HCT116 (cell line): ENCODE measurements around the gene PNPLA2. TPM values are rescaled to one million over a fixed set of nuclear protein-coding genes. Genes with fewer than 3 reads are reported as not detected.

Experiments
- ATAC-seq: fragments of 200-7000 bp; cut with Tn5 transposase; 2 replicates; pipeline ENCODE4 v1.9.1; 2020; ENCODE audit warnings: mild to moderate bottlenecking, moderate library complexity
- BruUV-seq: library from RNA; stranded (reverse); fragments of 400-500 nt; replicated peaks from 2 replicates; lab custom pipeline; 2021; lab: Mats Ljungman, UMichigan
- CTCF ChIA-PET: fragments of 300-600 bp; sonication (Branson Sonifier 250); formaldehyde crosslinking; loops from one replicate; lab custom pipeline; 2021; ENCODE audit warnings: antibody characterized with exemption; lab: Charles Lee
- POLR2A ChIA-PET: fragments of 300-600, 350-600 bp; sonication (Branson Sonifier 250); formaldehyde crosslinking; loops from one replicate; lab custom pipeline; 2021; ENCODE audit warnings: antibody characterized with exemption; lab: Charles Lee
- RAD21 ChIA-PET, 2 experiments: fragments of 300-600 bp; sonication (Branson Sonifier 250); formaldehyde crosslinking; loops; one replicate each; lab custom pipeline; 2023; ENCODE audit warnings: low total read pairs in 2 of 2; ENCODE audit not compliant: uncharacterized antibody in 2 of 2, unreplicated experiment in 2 of 2, low non-redundant PET in 1 of 2; lab: Charles Lee
- DNase-seq: peaks from one replicate; pipeline ENCODE4 v3.0.0-alpha.2; 2010; ENCODE audit warnings: low read depth, low spot score
- H2AFZ ChIP-seq: fragments of 200-600 bp; shearing (Covaris generic), sonication (generic); 2 replicates; pipeline ENCODE4 v1.6.1; 2017; ENCODE audit warnings: low read depth, mixed run types, mixed read lengths, antibody characterized with exemption, low read length; ENCODE audit not compliant: poor library complexity, severe bottlenecking
- H3K27ac ChIP-seq: 2 replicates; pipeline ENCODE4 v1.5.1; 2012; ENCODE audit warnings: low read depth, low read length
- H3K27me3 ChIP-seq: fragments of 200-600 bp; sonication (generic); 2 replicates; pipeline ENCODE4 v1.6.1; 2016; ENCODE audit warnings: mixed run types, low read length, mixed read lengths; ENCODE audit not compliant: insufficient read depth
- H3K36me3 ChIP-seq, 2 experiments: fragments of 200-500 bp in 1 of 2; fragments of 200-600 bp in 1 of 2; sonication (Bioruptor generic) in 1 of 2; sonication (generic) in 1 of 2; 2 replicates each; pipeline versions ENCODE4 v1.5.1 to v1.6.1; 2014 to 2016; ENCODE audit warnings: low read length in 2 of 2, inconsistent platforms in 1 of 2, mixed read lengths in 1 of 2, mixed run types in 1 of 2; ENCODE audit not compliant: insufficient read depth in 2 of 2, control insufficient read depth in 1 of 2
- H3K4me1 ChIP-seq, 2 experiments: fragments of 200-600 bp in 1 of 2; sonication (generic) in 1 of 2; 2 replicates each; pipeline versions ENCODE4 v1.5.1 to v1.6.1; 2012 to 2017; ENCODE audit warnings: low read length in 2 of 2, inconsistent platforms in 1 of 2, mild to moderate bottlenecking in 1 of 2, mixed read lengths in 1 of 2, mixed run types in 1 of 2, moderate library complexity in 1 of 2; ENCODE audit not compliant: insufficient read depth in 2 of 2, control insufficient read depth in 1 of 2
- H3K4me2 ChIP-seq: fragments of 200-600 bp; sonication (generic); 2 replicates; pipeline ENCODE4 v1.6.1; 2017; ENCODE audit warnings: mixed run types, low read length, mixed read lengths
- H3K4me3 ChIP-seq, 2 experiments: fragments of 200-600 bp in 1 of 2; sonication (generic) in 1 of 2; replicated peaks in 1 of 2; 2 replicates each; pipeline ENCODE4 v1.5.1; 2011 to 2016; ENCODE audit warnings: low read length in 2 of 2, control low read depth in 1 of 2, low read depth in 1 of 2, mild to moderate bottlenecking in 1 of 2, mixed read lengths in 1 of 2, mixed run types in 1 of 2
- H3K79me2 ChIP-seq: fragments of 200-600 bp; sonication (generic); 2 replicates; pipeline ENCODE4 v1.6.1; 2017; ENCODE audit warnings: mild to moderate bottlenecking, mixed run types, low read length, moderate library complexity, mixed read lengths; ENCODE audit not compliant: insufficient read depth
- H3K9ac ChIP-seq: fragments of 200-600 bp; sonication (generic); 2 replicates; pipeline ENCODE4 v1.6.1; 2016; ENCODE audit warnings: low read length, mixed read lengths
- H3K9me2 ChIP-seq: fragments of 200-600 bp; sonication (generic), shearing (Covaris generic); 2 replicates; pipeline ENCODE4 v1.6.1; 2017; ENCODE audit warnings: mixed run types, mild to moderate bottlenecking, moderate library complexity; ENCODE audit not compliant: insufficient read depth
- H3K9me3 ChIP-seq, 2 experiments: fragments of 200-500 bp in 1 of 2; fragments of 200-600 bp in 1 of 2; sonication (Bioruptor generic) in 1 of 2; sonication (generic) in 1 of 2; 2 replicates each; pipeline ENCODE4 v1.6.1; 2014 to 2017; ENCODE audit warnings: low read length in 2 of 2, mixed read lengths in 2 of 2, inconsistent platforms in 1 of 2, low read depth in 1 of 2, mild to moderate bottlenecking in 1 of 2, mixed run types in 1 of 2, moderate library complexity in 1 of 2; ENCODE audit not compliant: control insufficient read depth in 1 of 2, insufficient read depth in 1 of 2
- H4K20me1 ChIP-seq: fragments of 200-600 bp; sonication (generic), shearing (Covaris generic); 2 replicates; pipeline ENCODE4 v1.6.1; 2017; ENCODE audit warnings: mixed run types, mild to moderate bottlenecking, moderate library complexity; ENCODE audit not compliant: insufficient read depth
- CBX3 ChIP-seq: IDR thresholded peaks from 2 replicates; pipeline ENCODE4 v1.6.1; 2012; ENCODE audit warnings: low read depth
- SRF ChIP-seq: IDR thresholded peaks from 2 replicates; pipeline ENCODE4 v1.6.1; 2012; ENCODE audit warnings: low read depth
- ZFX ChIP-seq: fragments of 450-650 bp; IDR thresholded peaks from 2 replicates; pipeline ENCODE4 v1.6.1; 2017
- intact Hi-C: fragments of 100-400 bp; cut with micrococcal nuclease; formaldehyde crosslinking; loops from 2 replicates; pipeline ENCODE4 v1.10.0; 2022
- total RNA-seq: library from RNA; stranded (reverse); gene quantifications from one replicate; pipeline ENCODE4 v1.2.1, GENCODE V29; 2021; ENCODE audit not compliant: unreplicated experiment
- TF ChIP-seq, protein P1 (sequence below), 3 experiments: fragments of 200-600 bp in 1 of 3; sonication (generic) in 1 of 3; IDR thresholded peaks in 2 of 3; conservative IDR thresholded peaks in 1 of 3; 2 replicates each; pipeline ENCODE4 v1.5.1; 2012 to 2017; ENCODE audit warnings: low read depth in 2 of 3, low read length in 2 of 3, antibody characterized with exemption in 1 of 3, borderline replicate concordance in 1 of 3, control low read depth in 1 of 3, mild to moderate bottlenecking in 1 of 3, mixed read lengths in 1 of 3, mixed run types in 1 of 3, moderate library complexity in 1 of 3; ENCODE audit not compliant: insufficient read depth in 1 of 3
- TF ChIP-seq, protein P2 (sequence below): IDR thresholded peaks from 2 replicates; pipeline ENCODE4 v1.6.1; 2012
- TF ChIP-seq, protein P3 (sequence below): IDR thresholded peaks from 2 replicates; pipeline ENCODE4 v1.6.1; 2011; ENCODE audit warnings: mild to moderate bottlenecking, low read length, moderate library complexity; ENCODE audit not compliant: insufficient replicate concordance; ENCODE audit errors: extremely low read depth

The PNPLA2 gene
- total RNA-seq, 1 experiment from 2014 or later, result 124 TPM

DNA sequence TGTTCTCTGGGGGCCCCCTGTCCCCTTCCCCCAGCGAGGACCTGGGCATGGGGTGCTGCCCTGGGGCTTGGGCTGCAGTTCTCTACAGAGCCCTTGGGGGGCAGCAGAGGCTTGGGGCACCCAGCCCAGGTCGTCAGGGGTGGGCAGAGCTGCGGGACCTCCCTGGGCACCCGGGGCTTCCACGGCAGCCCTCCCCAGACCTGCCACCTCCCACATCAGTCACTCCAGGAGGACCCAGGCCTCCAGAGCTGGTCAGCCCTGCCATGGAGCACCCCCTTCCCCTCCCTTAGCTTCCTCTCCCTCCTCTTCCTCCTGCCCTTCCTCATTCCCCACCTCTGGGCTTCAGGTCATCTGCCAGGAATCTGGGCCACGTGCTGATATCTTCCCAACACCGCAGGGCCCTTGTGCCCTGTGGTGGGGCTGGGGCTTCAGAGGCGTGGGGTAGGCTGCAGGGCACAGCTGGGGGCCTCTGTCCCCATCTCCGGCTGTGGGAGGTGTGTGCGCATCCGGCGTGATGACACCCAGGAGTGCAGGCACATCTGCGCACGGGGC is 29.7 kb downstream of the PNPLA2 start:
- Histone ChIP-seq H3K9ac (no peak overlapping the region), H2AFZ (no peak overlapping the region), H3K27ac (peak overlapping the region; percentile 0; the same call in 1 of the 2 replicates), H3K27me3 (no peaks in the 10 kb centered on the region), H3K4me1 (peaks cover 17 to 39% of the 10 kb centered on the region in 2 experiments), H3K36me3 (no peaks in the 10 kb centered on the region; a peak in 1 of 4 replicates), H3K9me3 (no peaks in the 10 kb centered on the region), H3K4me2 (no peak overlapping the region), H3K79me2 (peaks cover 10% of the 10 kb centered on the region; the same call in 1 of the 2 replicates), H4K20me1 (no peaks in the 10 kb centered on the region), H3K9me2 (no peaks in the 10 kb centered on the region), H3K4me3 (no peak overlapping the region)
- TF ChIP-seq CBX3, result no peak
- TF ChIP-seq, protein P1, sequence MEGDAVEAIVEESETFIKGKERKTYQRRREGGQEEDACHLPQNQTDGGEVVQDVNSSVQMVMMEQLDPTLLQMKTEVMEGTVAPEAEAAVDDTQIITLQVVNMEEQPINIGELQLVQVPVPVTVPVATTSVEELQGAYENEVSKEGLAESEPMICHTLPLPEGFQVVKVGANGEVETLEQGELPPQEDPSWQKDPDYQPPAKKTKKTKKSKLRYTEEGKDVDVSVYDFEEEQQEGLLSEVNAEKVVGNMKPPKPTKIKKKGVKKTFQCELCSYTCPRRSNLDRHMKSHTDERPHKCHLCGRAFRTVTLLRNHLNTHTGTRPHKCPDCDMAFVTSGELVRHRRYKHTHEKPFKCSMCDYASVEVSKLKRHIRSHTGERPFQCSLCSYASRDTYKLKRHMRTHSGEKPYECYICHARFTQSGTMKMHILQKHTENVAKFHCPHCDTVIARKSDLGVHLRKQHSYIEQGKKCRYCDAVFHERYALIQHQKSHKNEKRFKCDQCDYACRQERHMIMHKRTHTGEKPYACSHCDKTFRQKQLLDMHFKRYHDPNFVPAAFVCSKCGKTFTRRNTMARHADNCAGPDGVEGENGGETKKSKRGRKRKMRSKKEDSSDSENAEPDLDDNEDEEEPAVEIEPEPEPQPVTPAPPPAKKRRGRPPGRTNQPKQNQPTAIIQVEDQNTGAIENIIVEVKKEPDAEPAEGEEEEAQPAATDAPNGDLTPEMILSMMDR (IDR thresholded peaks at IDR 0.05 in 2 of 3, conservative IDR thresholded peaks at IDR 0.05 in 1 of 3; ENCODE audit: borderline replicate concordance in 1 of 3, insufficient read depth in 1 of 3, low read depth in 2 of 3, low read length in 2 of 3), result peak in 2 of 3 experiments; percentile 76 to 94; a peak in 4 of 6 replicates
- no peak for DNase-seq
- ChIA-PET POLR2A (interaction anchor here (0.6 kb wide), 1 partner anchor 45 kb away, joined by 4 read pairs; no protein-coding TSS in a partner anchor), RAD21 (interaction anchor here in 1 of 2 experiments (1.1 kb wide), 1 partner anchor 203 kb away, joined by 4 read pairs; no protein-coding TSS in a partner anchor), CTCF (interaction anchor here (0.6 to 1.9 kb wide), 3 partner anchors 8 to 203 kb away, joined by 3 to 4 read pairs (median 3); no protein-coding TSS in a partner anchor)
- peak; percentile 50 for ATAC-seq
- BruUV-seq, result no TSS peak
- intact Hi-C loops, result loop anchor here (1.0 kb wide), 1 partner anchor 203 kb away; no protein-coding TSS in a partner anchor

DNA sequence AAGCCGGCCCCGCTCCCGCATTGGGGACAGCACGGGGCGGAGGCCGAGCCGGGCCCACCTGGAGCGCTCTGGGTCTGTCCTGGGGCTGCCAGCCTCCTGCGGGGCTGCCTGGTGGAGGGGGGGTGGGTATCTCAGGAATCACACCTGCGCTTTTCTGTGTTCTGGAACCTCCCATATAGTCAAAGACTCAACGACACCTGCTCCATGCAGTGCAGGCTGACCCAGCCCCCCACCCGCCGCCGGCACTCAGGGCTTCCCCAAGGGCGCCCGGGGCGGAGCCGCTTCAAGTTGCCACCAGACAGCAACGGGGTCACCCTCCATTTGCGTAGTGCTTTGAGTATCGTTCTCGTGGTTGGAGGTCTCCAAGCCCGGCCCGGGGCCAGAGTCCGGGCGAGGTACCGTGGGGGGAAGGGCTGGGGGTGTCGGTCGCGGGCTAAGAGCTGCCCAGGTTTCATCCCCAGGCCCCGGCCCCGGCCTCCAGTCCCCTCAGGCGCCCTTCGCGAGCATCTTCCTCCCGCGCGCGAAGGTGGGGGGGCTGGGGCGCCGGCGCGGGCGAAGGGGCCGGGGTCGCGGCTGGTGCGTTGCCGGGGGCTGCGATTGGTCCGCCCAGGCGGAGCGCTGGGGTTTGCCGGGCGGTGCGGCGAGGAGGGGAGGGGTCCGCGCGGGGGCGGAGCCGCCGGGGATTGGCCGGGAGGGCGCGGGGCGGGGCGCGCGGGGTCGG is 30.6 kb downstream of the PNPLA2 start:
- Histone ChIP-seq H3K9me3 (no peaks in the 10 kb centered on the region), H3K79me2 (peaks cover 7% of the 10 kb centered on the region; the same call in 1 of the 2 replicates), H3K27ac (no peak overlapping the region), H3K9me2 (no peaks in the 10 kb centered on the region), H3K4me1 (peaks cover 17 to 31% of the 10 kb centered on the region in 2 experiments), H2AFZ (no peak overlapping the region), H3K27me3 (no peaks in the 10 kb centered on the region), H3K36me3 (no peaks in the 10 kb centered on the region; a peak in 1 of 4 replicates), H4K20me1 (no peaks in the 10 kb centered on the region), H3K4me3 (no peak overlapping the region), H3K9ac (no peak overlapping the region), H3K4me2 (no peak overlapping the region)
- no peak for ATAC-seq
- DNase-seq, result no peak
- ChIA-PET CTCF (interaction anchor here (0.7 to 1.9 kb wide), 2 partner anchors 10 to 202 kb away, joined by 3 to 4 read pairs; no protein-coding TSS in a partner anchor), RAD21 (interaction anchor here in 1 of 2 experiments (1.1 kb wide), 1 partner anchor 202 kb away, joined by 4 read pairs; no protein-coding TSS in a partner anchor), POLR2A (no interaction called here)
- no TSS peak for BruUV-seq
- TF ChIP-seq, protein P1 (IDR thresholded peaks at IDR 0.05 in 2 of 3, conservative IDR thresholded peaks at IDR 0.05 in 1 of 3; ENCODE audit: borderline replicate concordance in 1 of 3, insufficient read depth in 1 of 3, low read depth in 2 of 3, low read length in 2 of 3), result no peak
- TF ChIP-seq, protein P2, sequence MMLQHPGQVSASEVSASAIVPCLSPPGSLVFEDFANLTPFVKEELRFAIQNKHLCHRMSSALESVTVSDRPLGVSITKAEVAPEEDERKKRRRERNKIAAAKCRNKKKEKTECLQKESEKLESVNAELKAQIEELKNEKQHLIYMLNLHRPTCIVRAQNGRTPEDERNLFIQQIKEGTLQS, result no peak
- TF ChIP-seq ZFX (no peak), SRF (no peak), CBX3 (no peak)
- TF ChIP-seq, protein P3, sequence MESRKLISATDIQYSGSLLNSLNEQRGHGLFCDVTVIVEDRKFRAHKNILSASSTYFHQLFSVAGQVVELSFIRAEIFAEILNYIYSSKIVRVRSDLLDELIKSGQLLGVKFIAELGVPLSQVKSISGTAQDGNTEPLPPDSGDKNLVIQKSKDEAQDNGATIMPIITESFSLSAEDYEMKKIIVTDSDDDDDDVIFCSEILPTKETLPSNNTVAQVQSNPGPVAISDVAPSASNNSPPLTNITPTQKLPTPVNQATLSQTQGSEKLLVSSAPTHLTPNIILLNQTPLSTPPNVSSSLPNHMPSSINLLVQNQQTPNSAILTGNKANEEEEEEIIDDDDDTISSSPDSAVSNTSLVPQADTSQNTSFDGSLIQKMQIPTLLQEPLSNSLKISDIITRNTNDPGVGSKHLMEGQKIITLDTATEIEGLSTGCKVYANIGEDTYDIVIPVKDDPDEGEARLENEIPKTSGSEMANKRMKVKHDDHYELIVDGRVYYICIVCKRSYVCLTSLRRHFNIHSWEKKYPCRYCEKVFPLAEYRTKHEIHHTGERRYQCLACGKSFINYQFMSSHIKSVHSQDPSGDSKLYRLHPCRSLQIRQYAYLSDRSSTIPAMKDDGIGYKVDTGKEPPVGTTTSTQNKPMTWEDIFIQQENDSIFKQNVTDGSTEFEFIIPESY, result no peak
- intact Hi-C loops, result no loop called here
